Mesangial cell (primary cell): ENCODE results near the gene MN1. TPM values are rescaled to one million over a fixed set of nuclear protein-coding genes. Genes with fewer than 3 reads are reported as not detected.

ENCODE experiments used
- total RNA-seq: library from RNA; depleted of rRNA; stranded (reverse); fragments of >200 nt; gene quantifications from 2 replicates; pipeline ENCODE4 v1.2.3, GENCODE V29; 2015

Gene MN1
- 4.2 and 6.5 TPM in 2 replicates for total RNA-seq

DNA sequence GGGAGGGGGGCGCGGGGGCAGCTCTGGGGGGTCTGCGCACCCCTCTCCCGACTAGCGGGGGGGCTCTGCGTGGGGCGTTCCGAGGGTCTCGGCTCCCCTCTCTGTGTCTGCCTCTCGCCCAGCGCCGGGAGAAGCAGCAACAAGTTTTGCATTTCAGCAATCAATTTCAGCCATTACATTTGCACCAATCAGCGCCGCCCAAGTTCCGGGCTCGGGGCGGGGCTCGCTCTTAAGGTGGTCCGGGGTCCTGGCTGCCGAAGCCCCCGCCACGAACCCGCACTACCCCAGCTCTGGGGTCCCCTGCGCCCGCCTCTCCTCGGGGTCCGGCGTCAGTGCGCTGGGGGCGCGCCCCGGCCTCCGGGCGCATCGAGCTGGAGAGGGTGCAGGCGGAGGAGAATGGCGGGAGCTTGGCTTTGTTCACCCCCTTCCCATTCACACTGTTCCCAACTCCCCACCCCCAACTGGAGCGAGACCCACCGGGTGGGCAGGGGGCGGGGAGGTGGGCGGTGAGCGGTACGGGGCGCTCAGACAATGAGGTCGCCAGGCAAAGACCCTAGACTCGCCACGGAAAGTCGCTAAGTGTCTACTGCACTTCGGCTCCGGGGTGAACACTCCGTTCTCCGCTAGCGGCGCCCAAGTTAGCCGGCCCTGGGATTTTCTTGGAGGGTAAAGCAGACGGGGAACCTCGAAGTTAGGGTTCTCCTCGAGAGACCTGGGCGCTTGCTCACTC is at the start of gene MN1:
Gene MN1, minus strand, starts transcription at position 141 of the 730 bp plus-strand sequence. CDS start 1,213 bp downstream, outside the sequence.

Other genes with a start within 250 kb of the MN1 start
- 12.8 and 17.1 TPM in 2 replicates for gene PITPNB, start 117.5 kb upstream of the MN1 start, total RNA-seq